IPS-NIHi7 (cell line): Measurements from ENCODE around the gene DOCK1.
"Not testable (repeated sequence)": the region's sequence is repeated elsewhere in the genome, so short reads cannot be mapped to it uniquely, and the experiment has no call there.

ENCODE experiments used
- DNase-seq: peaks from one replicate; pipeline ENCODE4 v3.0.0; 2012; ENCODE audit warnings: mixed read lengths; ENCODE audit errors: extremely low spot score

DOCK1 gene

DNA sequence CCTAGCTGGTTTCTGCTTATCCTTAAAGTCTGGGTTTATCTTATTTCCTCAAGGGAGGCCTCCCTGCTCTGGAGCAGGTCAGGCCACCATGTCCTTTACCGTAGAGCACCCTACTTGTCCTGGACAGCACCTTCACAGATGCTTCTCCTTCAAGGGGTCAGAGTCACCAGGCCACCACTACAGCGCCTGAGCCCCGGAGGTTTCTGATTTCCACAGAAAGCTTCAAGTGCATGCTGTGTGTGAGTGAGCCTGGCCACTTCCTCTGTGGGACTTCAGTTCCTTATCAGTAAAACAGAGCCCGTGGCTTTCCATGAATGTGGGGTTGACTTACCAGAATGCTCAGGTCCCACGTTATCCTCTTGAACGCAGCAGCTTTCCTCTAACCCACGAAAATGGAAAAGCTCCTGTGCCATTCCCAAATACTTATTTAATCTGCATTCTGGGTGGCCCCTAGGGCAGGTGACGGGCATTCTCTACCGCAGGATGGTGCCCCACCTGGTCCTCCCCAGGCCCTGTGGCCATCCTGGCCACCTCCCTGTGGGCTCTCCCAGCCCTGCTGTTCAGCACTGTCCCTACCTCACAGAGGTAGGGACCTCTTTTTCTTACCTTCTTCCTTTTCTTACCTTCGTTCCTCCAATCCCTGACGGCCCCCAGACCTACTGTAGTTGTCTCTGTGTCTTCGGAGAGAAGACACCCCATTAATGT, 1.4 kb upstream of the DOCK1 start:
- DNase-seq: no peak

DNA sequence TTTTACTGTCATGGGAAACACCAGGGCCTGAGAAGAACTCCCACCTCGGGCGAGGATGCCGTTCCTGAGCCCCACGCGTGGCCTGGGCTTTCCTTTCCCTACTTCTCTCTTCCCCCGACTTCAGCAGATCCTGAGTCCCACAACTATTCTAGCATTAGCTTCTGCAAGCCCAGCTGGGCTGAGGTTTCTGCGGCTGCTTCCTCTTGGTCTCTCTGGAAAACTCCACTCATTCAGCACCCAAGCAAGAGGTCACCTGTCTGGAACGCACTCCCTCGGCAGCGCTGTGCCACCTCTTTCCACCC, 761 bp upstream of the DOCK1 start:
- no peak for DNase-seq

DNA sequence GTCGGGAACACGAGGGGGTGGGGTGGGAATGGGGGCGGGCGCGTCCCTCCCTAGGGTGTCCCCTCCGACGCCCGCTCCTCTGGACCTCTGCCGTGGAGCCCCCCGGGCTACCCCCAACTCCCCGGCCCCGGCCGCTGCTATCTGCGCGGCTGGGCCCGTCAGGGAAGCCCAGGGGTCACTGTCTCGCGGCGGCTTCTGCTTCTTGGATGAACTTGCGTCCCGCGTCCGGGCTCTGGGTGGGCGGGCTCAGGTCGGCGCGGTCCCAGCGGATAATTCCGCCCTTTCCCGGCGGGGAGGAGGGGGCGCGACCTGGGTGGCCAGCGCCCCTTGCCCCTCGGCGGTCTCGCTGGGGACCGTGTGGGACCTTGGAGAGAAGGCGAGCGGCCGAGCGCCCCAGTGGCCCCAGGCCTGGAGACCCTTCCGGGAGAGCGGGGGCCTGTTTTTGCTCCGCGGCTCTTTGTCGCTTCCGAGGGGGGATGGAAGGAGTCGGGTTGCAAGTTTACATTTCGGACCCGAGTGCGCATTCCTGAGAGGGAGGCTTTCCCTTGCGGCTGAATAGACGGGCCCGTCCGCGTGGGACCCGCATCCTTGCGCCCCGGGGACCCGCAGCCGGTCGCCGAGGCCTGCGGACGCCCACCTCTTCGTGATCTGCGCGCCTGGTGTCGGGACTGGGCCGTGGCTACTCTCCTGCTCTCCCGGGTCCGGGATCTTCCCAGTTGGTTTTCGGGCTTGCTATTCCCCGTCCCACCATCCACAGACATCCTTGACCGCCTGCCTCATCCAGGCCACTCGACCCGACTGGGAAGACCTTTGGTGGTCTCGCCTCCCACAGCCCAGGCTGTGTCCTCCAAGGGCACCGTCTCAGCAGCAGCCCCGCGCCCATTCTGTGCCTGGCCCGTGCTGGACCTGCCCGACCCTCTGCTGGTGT, 812 bp downstream of the DOCK1 start:
- peak; percentile 74 for DNase-seq

DNA sequence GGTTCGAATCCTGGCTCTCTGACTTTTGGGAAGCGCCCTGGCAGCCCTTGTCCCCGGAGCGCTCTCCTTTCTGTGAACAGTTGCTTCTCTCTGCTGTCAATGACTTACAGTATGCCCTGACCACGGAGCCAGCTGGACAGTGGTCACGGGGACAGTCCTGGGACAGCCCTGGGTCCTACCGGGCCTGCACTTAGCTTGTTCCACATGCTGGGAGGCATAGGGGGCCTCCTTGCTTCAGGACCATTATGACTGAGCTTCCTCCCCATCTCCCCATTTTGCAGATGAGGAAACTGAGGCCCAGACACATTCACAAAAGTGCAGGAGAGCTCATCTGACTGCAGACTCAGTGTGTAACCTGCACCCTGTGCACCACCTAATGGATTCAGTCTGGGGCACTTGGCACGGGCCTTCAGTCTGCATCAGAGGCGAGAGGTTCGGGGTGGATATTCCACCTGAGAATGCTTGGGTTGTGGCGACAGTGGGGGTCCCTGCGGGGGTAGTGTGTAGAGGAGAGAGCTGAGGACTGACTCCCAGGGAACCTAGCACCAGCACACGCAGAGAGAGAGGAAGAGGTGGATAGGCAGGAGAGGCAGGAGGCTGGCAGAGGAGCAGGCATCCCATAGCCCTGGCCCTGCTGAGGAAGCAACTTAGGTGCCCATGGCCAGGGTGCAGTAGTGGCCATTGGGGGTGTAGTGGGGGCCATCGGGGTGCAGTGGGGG, 1.6 kb downstream of the DOCK1 start:
- DNase-seq: no peak

DNA sequence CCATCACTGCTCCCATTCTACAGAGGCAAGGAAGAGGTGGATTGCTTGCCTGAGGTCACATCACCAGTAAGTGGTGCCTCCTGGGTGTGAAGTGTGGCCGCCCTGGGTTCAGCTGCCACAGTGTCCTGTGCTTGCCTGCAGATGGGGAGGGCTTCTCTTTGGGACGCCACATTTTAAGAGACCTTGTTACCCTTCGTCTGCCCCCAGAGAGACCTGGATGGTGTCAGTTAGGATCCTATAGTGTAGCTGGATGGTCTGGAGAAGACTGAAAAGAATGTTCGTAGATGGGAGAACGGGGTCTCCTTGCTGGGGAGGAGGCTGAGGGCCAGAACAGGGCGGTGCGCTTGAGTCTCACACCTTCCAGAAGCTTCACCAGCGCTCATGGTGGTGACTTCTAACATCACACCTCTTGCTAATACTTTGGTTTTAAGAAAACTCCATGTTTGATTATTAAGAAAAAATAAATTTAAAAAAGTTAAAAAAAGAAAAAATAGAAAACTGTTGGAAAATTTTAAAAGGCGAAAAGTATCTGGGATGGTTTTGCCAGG, 2.3 kb downstream of the DOCK1 start:
- DNase-seq: no peak

DNA sequence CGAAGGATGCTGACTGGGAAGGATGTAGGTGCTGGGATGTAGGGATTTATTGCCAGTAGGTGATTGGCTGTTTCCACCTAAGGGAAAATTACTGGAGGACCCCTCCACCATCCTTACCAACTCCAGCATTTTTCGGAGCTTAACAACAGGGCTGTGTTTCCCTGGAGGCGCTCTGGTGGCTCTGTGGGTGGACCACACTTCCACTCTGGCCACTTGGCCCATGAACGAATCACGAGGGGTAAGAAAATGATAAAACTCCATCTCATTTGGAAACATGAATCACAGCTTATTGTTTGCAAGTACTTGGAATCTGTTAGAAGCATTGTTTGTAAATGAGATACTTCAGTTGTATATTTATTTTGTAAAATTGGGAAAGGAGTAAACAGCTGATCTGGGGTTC, 3.0 kb downstream of the DOCK1 start:
- no peak for DNase-seq

DNA sequence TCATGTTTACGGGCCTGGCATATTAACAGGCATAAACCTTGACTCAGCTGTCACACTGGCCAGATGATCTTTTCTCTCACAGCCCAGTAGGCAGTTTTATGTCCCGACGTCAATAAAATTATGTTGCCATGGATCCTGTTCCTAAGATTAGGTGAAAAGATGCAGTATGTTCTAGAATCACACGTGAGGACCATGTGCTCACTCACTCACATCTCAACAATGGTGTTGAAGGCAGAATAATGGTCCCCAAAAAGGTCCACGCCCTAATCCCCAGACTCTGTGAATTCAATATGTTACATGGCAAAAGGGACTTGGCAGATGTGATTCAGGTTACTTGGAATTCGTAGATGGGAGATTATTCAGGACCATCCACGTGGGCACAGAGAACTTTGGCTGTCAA, 3.5 kb downstream of the DOCK1 start:
- no peak for DNase-seq

DNA sequence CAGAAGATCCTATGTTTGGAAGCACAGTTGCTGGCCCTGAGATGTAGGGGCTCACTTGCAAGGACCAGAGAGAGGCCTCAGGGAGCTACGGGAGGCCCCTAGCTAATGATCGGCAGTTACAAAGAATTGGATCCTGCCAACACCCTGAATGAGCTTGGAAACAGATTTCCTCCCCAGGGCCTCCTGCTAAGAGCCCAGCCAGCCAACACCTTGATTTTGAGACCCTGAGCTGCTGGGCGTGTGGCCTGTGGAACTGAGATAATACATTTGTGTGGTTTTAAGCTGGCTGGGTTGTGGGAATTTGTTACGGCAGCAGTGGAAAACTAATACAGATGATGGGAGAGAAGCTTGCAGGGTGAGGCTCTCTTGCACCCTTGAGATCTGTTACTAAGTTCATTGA, 3.9 kb downstream of the DOCK1 start:
- DNase-seq: no peak

DNA sequence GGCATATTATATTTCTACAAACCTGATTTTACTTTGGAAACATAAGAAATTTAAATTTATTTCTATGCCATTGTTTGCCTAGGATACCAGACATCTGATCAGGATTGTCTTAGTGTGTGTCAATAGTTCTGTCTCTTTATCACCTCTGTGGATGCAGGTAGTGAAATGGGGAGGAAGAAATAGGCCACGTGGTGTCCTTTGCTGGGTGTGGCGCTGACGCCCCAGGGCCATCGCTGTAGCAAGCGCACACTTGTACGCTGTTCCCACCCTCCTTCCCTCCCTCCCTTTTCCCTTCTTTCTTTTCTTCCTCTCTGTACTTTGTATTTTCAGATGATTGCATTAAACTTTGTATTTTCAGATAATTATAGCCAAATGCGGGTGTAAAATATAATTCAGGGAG, 5.0 kb downstream of the DOCK1 start:
- no peak for DNase-seq

DNA sequence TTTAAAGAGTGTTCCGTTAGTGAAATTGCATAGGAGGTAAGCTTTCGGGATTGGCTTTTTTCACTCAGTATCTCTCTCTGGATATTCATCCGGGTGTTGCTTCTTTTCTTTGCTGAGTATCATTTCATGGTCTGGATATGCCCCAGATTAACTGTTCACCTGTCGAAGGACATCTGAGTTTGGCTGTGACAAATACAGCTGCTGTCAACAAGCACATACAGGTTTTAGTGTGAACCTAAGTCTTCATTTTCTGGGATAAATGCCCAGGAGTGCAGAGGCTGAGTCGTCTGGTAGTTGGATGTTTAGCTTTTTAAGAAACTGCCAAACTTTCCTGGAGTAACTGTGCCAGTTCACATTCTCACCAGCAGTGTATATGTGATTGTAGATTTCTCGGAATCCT, 5.6 kb downstream of the DOCK1 start:
- DNase-seq: no peak

DNA sequence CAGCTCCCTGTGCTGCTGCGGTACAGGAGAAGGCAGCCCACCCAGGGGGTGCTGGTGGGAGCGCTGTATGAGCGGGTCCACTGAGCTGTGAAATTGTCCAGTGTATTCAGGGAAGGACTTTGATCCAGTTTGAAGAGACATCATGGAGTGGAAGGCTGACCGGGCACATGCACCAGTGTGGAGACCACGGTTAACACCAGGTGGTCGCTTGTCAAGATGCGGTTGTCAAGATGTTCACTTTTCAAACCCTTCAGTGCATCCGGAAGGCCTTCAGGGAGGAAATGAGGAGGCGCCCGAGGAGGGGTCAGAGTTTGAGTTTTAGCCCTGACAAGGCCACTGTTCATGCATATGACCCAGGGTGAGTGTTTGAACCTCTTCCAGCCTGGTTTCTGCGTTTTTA, 6.1 kb downstream of the DOCK1 start:
- no peak for DNase-seq

DNA sequence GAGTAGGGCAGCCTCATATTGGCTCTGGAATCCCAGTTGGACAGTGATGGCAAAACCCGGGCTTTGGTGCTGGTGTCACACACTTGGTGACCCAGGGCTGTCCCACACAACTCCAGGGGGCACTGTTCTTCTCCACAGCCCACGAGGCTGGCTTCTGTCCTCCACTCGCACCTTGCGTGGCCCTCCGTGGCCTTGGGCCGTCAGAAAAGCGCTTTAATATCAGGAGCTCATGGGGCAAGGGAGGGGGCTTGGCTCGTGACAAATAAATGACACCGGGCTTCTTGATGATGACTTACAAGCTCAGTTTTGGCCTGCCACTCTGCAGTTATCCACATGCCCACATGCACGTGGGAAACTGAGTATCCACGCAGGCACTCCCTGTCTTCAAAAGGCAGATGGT, 8.1 kb downstream of the DOCK1 start:
- no peak for DNase-seq

DNA sequence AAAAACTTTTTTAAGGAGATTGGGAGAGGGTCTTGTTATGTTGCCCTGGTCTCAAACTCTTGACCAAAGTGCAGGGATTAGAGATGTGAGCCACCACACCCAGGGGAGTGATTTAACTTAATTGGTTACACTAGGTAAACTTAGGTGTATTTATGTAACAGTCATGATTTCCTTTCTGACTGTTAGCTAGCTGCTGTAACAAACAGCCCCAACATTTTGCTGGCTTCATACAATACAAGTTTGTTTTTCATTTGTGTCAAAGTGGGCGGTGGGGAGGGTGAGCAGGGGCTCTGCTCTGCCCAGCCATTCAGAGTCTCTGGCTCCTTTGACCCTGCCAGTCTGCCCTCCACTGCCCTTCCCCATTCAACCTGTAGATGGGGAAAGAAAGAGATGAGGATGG, 9.3 kb downstream of the DOCK1 start:
- DNase-seq: no peak

DNA sequence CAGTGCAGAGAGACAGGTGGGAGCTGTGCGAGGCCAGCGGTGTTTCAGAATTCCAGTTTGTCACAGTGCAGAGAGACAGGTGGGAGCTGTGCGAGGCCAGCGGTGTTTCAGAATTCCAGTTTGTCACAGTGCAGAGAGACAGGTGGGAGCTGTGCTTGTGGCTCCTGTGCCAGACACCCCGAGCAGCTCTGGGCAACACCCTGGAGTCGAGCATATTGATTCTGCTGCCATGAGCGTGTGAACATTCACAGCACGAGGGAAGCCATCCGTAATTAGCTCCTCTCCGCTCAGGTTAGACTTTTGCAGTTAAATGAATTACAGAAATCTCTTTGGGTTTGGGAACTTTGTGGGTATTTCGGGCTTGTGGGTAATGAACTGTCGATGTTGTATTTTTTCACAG, 11.7 kb downstream of the DOCK1 start:
- DNase-seq: not testable (repeated sequence)

DNA sequence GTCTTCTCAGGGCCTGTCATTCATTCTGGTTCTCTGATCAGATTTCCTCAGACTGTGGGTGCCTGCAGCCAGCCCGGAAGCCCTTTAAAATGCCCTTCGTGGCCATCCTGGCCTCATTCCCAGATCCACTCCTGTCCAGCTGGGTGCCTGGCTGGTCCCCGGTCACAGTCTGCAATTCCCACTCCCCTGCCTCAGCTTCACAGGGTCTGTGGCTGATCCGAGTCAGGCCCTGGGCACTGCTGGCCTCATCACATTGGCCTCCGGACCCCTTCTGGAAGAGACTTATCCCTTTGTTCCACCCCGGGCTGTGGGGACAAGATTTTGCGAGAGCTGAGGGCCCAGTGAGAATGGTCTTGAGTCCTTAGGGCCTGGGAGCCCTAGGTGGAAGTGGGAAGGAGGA, 12.1 kb downstream of the DOCK1 start:
- DNase-seq: no peak

DNA sequence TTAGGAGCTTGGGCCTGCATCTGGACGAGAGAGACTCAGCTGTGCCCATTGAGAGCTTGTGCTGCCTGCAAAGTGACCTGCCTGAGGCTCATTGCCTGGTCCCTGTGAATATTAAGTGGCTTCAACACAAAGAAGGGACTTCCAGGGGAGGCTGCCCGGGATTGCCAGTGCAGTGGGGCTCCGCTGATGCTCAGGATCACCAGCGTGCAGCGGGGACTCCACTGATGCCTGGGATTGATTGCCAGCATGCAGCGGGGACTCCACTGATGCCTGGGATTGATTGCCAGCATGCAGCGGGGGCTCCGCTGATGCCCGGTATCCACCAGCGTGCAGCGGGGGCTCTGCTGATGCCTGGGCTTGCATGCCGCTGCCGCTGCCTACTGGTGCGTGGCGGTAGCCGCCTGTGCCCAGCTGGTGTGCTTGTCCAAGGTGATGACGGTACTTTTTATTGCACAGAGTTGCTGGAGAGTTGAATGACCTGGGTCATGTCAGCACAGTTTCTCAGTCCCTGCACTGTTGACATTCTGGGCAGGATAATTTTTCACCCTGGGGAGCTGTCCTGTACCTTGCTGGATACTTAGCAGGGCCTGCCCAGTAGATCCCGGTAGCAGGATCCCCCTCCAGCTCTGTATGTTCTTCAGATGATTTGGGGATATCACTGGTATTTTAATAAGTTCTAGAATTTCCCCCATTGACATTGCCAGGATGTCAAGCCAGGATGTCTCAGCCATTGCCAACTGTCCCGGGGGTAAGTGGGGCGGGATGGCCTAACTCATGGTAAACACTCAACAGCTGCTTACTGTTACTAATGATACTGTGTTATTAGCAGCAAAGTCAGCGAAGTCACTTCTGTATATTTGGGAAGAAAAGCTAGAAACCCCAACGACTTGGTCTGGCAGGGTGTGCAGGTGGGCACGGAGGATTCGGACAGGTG, 13.0 kb downstream of the DOCK1 start:
- DNase-seq: no peak

DNA sequence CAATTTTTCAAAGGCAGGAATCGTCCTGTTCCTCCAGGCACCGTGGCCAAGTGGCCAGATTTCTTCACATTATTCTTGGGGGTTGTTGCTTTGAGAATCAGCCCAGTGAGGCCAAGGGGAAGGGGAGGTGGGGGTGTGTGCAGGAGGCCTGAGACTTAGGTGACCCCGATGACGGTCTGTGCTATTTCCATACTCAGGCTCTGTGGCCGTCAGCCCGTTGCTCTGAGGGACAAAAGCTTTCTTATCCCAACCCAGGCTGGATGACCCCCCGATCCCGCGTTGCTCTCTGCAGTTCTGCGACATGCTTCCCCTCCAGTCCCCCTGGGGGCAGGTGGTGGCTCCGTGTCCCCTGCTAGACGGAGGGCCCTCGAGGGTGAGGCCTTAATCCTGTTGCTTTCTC, 14.2 kb downstream of the DOCK1 start:
- no peak for DNase-seq

DNA sequence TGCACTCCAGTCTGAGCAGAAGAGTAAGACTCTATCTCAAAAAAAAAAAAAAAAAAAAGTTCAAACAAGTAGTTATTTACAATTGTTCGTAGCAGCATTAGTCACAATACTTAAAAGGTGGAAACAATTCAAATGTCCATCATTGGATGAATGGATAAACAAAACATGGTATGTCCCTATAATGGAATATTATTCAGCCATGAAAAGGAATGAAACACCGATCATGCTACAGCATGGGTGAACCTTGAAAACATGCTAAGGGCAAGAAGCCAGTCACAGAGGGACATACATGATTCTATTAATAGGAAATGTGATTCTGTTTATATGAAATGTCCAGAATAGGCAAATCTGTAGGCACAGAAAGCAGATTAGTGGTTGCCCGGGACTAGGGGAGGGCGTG, 15.9 kb downstream of the DOCK1 start:
- no peak for DNase-seq

DNA sequence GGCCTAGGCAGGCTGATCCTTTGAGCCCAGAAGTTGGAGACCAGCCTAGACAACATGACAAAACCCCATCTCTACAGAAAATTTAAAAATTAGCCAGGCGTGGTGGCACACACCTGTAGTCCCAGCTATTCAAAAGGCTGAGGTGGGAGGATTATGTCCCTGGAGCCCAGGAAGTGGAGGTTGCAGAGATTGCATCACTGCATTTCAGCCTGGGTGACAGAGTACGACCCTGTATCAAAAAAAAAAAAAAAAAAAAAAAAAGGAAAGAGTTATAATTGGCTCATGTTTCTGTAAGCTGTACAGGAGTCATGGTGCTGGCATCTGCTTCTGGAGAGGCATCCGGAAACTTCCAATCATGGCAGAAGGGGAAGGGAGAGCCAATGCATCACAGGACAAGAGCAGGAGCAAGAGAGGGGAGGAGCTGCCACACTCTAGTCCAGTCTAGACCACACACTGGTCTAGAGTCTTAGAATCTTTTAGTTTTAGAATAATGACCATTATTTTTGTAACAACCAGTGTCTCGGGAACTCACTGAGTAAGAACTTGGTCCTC, 16.8 kb downstream of the DOCK1 start:
- no peak for DNase-seq

DNA sequence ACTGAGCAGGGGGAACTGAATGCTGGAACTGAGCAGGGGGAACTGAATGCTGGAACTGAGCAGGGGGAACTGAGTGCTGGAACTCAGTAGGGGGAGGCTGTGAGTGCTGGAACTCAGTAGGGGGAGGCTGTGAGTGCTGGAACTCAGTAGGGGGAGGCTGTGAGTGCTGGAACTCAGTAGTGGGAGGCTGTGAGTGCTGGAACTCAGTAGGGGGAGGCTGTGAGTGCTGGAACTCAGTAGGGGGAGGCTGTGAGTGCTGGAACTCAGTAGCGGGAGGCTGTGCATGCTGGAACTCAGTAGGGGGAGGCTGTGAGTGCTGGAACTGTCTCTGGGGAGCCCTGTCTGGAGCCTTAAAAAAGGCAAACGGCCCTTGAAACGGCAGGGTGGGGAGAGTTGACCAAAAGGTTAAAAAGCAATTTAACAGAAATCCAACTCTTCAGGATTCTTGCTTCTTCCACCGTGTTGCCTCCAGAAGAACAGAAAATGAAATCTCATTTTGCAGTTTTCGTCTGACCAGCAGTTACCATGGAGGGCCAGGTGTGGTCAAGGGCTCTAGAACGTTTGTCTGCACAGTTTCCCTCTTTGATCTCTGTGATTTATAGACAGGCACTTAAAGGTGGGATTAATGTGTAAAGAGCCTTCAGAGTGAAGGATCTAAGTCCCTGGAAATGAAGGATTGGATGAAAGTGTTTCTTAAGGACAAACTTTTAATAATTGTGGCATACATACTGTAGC, 19.1 kb downstream of the DOCK1 start:
- no peak for DNase-seq
